ENCODE data around the gene HHIPL2.

The HHIPL2 gene

DNA sequence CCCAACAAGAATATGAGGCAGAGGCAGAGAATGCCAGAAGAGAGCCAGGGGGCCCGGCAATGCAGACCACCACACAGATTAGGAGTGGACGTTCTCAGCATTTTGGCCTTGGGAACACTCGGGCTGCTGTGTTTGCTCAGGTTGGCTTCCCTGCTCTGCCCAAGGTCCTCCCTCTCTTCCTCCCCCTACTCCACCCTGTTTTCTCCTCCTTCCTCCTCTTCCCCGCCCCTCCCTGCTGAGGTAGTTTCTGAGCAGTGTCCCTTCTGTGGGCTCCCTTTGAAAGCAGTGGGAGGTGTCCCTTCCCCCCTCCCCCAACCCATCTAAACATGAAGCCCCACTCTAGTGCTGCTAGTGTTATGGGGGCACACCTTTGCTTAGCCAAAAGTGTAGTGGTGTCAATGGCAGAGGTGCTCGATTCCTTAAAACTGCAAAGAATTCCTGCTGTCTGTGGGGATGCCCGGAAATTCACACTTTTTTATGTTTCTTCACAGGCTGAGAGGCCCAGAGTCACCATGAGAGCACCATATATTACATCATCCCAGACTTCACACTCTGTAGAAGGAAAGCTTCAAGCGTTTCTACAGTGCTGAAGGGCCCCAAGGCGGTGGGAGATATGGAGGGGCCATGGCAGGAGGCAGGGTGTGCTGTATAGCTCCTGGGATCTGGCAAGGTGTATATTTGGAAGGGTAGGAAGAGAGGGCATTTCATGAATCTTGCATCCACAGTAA lies at the start of gene HHIPL2:
Gene HHIPL2, minus strand, starts transcription at position 161 of the 728 bp plus-strand sequence. Its CDS starts 60 bp downstream, at position 101.
- peak within 1 kb of the TSS; percentile 23 for H3K4me3 ChIP-seq (ENCODE audit: control insufficient read depth, low read depth, low read length)
- TF ChIP-seq, protein P1, sequence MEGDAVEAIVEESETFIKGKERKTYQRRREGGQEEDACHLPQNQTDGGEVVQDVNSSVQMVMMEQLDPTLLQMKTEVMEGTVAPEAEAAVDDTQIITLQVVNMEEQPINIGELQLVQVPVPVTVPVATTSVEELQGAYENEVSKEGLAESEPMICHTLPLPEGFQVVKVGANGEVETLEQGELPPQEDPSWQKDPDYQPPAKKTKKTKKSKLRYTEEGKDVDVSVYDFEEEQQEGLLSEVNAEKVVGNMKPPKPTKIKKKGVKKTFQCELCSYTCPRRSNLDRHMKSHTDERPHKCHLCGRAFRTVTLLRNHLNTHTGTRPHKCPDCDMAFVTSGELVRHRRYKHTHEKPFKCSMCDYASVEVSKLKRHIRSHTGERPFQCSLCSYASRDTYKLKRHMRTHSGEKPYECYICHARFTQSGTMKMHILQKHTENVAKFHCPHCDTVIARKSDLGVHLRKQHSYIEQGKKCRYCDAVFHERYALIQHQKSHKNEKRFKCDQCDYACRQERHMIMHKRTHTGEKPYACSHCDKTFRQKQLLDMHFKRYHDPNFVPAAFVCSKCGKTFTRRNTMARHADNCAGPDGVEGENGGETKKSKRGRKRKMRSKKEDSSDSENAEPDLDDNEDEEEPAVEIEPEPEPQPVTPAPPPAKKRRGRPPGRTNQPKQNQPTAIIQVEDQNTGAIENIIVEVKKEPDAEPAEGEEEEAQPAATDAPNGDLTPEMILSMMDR (IDR thresholded peaks at IDR 0.05; ENCODE audit: control insufficient read depth, insufficient read depth, low read depth, low read length, missing control alignments): no peak
- no peak for DNase-seq (ENCODE audit: low read depth)

DNA sequence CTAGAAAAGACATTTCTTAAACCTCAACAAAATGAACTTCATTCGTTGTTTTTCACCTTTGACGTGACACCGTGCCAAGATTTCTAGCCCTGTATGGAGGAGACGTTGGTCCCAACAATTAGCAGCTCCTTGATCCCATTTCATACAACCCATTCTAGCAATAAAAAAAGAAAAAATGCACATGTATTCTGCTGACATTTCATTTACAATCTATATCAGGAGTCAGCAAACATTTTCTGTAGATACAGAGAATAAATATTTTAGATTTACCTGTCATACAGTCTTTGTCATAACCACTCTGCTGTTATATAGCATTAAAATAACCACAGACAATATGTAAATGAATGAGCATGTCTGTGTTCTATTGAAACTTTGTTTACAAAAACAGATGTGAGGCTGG lies 48.8 kb upstream of the HHIPL2 start:
- no peak for DNase-seq (ENCODE audit: low read depth)
- TF ChIP-seq, protein P1 (IDR thresholded peaks at IDR 0.05; ENCODE audit: control insufficient read depth, insufficient read depth, low read depth, low read length, missing control alignments): no peak
- no peak overlapping the region for H3K4me3 ChIP-seq (ENCODE audit: control insufficient read depth, low read depth, low read length)

DNA sequence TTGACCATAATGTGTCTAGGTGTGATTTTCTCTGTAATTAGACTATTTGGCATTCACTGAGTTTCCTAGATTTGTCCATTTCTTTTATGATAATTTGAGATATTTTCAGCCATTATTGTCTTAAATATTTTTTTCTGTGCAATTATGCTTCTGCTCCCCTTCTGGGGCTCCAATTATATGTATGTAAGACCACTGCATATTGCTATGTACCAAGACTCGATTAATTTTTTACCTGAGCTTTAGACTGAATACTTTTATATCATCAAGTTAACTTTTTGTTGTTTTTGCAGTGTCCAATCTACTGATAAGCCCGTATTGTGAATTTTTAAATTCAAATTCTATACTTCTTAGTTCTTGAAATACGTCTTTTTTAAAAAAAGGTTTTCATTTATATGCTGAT lies 46.9 kb upstream of the HHIPL2 start:
- no peak for DNase-seq (ENCODE audit: low read depth)
- TF ChIP-seq, protein P1 (IDR thresholded peaks at IDR 0.05; ENCODE audit: control insufficient read depth, insufficient read depth, low read depth, low read length, missing control alignments): no peak
- H3K4me3 ChIP-seq (ENCODE audit: control insufficient read depth, low read depth, low read length): no peak overlapping the region

DNA sequence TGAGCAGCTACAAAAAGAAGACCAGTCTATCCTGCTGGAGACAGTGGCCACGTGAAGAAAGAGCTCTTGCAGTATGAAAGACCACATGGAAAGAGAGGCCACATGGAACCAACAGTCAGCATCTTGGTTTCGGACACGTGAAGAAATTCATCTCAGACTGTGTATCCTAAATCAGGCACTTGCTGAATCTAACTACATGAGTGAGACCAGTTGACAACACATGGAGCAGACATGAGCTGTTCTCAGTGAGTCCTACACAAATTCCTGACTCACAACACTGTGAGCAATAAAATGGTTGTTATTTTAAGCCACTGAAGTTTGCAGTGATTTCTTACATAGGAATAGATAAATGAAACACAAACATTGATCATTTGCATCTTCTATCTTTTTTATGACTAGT lies 44.3 kb upstream of the HHIPL2 start:
- DNase-seq (ENCODE audit: low read depth): peak; percentile 11
- no peak overlapping the region for H3K4me3 ChIP-seq (ENCODE audit: control insufficient read depth, low read depth, low read length)
- TF ChIP-seq, protein P1 (IDR thresholded peaks at IDR 0.05; ENCODE audit: control insufficient read depth, insufficient read depth, low read depth, low read length, missing control alignments): no peak

DNA sequence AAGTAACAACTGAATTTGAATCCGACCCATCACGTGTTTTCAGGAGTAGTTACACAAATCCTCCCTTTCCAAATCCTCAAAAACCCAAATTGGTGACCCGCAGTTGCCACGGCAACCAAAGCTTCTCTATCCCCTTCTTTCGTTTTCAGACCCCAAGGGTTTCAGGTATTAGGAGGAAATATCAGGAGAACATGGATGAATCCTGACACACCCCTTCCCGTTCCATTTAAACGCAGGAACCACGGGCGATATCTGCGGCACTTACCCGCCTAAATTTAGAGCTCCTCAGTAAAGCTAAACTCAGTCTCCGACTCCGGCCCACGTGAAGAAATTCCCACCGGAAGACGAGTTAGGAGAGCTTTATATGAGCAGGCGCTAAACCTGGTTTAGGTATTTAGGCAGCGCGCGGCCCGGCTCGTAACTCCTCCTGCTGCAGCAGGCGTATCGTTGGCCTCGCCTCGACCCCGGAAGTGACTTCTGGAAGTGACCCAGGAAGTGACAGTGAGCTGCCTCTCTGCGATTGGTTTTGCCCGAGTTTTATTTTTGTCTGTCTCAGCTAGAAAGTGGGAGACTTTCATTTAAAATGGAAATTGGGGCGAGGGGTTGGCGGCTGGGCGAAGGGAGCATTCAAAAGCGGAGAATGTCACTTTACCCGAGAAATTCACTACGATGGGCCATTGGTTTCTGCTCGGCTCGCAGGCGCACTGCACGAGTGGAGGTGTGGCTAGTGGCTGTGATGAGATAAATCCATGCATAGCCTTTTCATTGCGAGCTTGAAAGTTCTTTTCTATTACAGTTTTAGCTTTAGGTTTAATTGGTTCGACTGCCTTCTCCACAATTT lies 41.8 kb upstream of the HHIPL2 start, which contains the start of gene TAF1A:
Gene TAF1A, minus strand, starts transcription at position 472 of the 841 bp plus-strand sequence.
- TF ChIP-seq, protein P1 (IDR thresholded peaks at IDR 0.05; ENCODE audit: control insufficient read depth, insufficient read depth, low read depth, low read length, missing control alignments): no peak
- DNase-seq (ENCODE audit: low read depth): peak; percentile 23
- peak within 1 kb of the TSS; percentile 69 for H3K4me3 ChIP-seq (ENCODE audit: control insufficient read depth, low read depth, low read length)

DNA sequence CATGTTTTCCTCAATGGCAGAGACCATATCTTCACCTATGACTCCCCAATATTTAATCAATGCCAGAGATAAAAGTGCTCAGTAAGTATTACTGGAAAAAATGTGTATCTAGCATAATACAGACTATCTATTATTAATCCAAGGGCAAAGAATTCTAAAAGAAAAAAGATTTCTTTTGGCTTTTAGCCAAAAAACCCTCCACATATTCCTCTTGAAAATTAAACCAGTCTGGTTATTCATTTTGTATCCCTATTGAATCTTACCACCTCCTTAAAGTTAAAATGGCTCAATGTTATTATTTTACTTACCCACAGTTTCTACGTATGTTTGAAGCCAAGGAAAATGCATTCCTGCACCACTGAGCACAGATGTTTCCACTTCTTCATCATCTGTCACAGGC lies 40.2 kb upstream of the HHIPL2 start:
- no peak for DNase-seq (ENCODE audit: low read depth)
- TF ChIP-seq, protein P1 (IDR thresholded peaks at IDR 0.05; ENCODE audit: control insufficient read depth, insufficient read depth, low read depth, low read length, missing control alignments): no peak
- no peak overlapping the region for H3K4me3 ChIP-seq (ENCODE audit: control insufficient read depth, low read depth, low read length)

Data from AG09309 (cell line).